Fibroblast of skin of right quadriceps (primary cell): ENCODE results near the gene BID.

Source experiments
- DNase-seq: peaks from one replicate; pipeline ENCODE4 v3.0.0-alpha.2; 2013

The BID gene

GRCh38 chr22:17782621-17783020 lies 8.4 kb upstream of the BID start:
- DNase-seq: no peak

DNA sequence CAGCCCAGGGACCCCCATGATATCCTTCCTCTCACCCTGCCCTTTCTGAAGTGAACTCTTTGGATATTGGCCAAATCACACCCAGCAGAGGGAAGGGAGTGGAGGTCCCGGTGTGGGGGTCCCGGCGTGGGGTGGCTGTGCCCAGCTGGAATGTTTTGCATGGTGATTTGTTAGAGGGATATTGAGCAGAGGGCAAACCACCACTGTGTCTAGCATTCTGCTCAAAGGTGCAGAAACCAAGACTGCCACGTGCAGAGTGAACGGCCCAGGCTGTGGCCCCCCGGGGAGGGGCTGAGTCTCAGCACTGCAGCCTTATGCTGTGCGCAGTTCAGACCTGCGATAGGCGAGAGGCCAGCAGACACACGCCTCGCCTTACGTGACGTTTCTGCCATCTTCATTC lies 7.9 kb upstream of the BID start:
- no peak for DNase-seq

DNA sequence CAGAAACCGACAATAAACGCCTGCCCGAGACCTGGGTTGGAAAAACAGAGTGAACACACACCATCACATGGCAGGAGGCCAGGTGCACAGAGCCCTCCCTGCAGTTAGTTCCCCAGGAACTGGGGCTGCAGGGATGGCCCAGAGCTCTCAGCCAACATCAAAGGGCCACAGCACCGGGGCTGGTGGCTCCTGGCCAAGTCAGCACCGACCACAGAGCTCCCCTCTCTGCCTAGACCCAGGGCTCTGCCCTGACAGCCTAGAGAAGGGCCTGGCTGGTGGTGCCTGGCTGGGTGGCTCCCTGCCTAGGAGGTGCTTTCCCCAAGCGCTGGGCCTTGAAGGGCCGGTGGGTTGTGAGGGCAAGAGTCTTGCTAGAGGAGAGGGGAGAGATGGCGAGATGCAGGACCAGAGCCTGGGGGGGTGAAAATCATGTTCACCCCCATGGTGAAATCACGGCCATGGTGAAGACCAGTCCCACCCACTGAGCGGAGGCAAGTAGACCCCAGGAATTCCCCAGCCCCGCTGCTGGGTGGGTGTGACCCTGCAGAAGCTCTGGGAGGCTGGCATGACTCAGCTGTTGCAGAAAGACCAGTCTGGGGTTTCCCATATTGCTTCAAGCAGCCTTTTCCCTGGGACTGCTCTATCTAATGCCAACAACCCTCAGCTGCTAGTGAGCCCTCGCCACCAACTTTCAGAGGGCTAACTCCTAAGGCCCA lies 7.2 kb upstream of the BID start:
- DNase-seq: peak; percentile 71

DNA sequence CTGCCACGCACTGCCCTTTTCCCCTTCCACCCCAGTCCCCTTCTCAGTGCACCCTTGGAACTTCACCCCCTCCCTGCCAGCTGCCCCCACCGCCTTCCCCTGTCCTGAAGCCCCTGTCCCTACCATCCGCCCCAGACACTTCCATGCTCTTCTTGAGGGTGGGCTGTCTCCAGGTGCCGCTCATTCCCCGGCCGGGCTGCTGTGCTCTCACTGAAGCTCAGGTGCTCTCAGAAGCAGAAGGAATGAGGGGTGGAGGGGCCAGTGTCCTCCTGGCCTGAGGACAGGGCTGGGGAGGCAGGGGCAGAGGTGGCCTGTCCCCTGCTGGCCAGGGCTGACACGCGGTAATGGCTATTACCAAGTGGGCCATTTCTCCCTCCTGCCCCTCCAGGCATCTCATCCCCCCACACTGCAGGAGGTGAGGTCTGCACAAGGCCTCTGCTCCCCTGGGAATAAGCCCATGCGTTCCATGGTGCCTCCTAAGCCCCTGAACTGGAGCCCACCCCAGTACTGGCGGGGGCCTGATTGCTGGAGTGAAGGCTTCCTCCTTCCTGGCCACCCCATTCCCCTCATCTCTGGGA lies 6.6 kb upstream of the BID start:
- no peak for DNase-seq

GRCh38 chr22:17780116-17780740 lies 6.0 kb upstream of the BID start:
- no peak for DNase-seq

DNA sequence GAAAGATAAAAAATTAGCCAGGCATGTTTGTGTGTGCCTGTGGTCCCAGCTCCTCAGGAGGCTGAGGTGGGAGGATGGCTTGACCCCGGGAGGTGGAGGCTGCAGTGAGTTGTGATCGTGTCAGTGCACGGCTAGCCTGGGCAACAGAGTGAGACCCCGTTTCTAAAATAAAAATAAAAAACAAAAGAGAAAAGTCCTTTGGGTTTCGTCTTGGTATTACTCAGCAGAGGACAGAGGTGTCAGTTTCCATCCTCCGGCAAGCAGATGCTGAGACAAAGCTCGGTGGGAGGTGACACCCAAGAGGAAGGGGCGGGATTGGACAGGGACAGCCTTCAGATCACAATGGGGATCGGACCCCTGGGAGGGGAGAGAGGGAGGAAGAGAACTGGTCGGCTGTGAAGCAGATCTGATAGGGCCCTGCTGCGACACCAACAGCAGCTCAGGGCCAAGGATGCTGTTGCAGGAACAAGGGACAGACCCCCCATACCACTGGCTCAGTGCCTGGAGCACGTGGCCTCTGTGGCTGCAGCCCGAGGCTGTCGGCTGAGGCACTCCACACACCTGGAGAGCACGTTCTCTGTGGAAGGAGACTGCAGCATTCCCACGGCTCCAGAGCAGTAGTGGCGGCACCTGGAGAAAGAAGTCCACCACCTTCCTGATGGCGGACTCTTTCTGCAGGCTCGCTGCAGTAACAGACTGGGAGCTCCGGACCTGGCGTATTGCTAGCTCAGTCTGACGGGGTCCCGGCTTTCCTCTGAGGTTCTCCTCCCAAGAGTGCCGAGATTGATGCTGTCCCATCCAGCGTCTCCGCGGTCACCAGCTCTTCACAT lies 5.2 kb upstream of the BID start:
- no peak for DNase-seq

GRCh38 chr22:17778412-17778976 lies 4.2 kb upstream of the BID start:
- no peak for DNase-seq

- DNase-seq: no peak
These were observed 3.4 kb upstream of the BID start for GRCh38 chr22:17777717-17778044.

- no peak for DNase-seq
These were observed 2.9 kb upstream of the BID start for GRCh38 chr22:17777005-17777716.

DNA sequence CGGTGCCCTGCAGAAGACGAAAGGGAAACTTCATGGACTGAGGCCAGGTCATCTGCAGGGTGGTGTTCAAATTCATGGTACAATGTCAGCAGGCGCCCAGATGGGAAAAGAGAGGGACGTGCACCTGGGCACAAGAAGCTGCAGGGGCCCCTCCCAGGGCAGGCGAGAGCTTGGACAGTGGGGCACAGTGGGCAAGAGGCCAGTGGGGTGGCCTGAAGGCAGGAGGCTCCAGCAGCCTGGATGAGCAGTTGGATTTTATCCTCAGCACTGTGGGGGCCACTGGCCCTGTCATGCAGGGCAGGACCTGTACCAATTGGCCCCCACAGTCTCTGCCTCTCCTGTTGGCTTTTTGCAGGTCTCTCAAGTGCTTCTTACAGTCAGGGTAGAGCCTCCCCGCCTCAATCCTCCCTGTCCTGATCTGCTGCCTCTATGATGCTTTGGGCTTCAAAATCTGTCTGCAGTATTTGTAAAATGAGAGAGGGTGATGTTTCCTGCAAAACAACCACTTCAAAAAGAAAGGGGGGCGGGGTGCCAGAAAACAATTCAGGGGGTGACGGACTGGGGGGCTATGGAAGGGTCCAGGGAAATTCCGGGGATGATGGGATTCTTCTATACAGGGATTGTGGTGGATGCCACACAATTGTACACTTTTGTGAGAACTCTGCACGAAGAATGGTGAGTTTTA lies 1.7 kb upstream of the BID start:
- no peak for DNase-seq

DNA sequence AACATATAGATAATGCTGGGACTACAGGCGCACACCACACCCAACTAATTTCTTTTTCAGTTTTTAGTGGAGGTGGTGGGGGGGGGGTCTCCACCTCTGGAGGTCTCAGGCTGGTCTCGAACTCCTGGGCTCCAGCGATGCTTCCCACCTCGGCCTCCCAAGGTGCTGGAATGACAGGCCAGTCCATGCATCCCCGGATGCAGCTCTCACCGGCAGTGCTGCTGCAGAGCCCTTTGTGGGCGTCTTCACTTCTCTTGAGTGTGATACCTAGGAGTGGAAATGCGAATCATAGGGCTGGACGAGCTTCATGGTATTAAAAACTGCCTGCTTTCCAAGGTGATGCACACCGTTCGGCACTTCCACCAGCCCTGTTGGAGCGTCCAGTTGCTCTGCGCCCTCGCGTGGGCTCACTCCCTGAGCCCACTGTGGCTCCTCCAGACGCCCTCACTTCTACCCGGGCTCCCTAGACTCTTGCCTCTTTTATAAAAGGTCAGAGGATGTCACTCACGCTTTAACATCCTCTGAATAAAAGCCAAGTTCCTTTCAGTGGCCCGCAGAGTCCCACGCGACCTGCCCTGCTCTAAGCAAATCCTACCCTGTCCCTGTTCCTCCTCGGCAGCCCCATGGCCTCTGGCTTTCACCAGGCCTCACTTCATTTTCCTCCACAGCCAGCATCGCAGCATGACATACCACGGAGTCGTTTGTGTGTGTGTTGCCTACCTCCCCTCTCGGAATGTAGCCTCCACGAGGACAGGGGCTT lies 837 bp upstream of the BID start:
- DNase-seq: no peak

DNA sequence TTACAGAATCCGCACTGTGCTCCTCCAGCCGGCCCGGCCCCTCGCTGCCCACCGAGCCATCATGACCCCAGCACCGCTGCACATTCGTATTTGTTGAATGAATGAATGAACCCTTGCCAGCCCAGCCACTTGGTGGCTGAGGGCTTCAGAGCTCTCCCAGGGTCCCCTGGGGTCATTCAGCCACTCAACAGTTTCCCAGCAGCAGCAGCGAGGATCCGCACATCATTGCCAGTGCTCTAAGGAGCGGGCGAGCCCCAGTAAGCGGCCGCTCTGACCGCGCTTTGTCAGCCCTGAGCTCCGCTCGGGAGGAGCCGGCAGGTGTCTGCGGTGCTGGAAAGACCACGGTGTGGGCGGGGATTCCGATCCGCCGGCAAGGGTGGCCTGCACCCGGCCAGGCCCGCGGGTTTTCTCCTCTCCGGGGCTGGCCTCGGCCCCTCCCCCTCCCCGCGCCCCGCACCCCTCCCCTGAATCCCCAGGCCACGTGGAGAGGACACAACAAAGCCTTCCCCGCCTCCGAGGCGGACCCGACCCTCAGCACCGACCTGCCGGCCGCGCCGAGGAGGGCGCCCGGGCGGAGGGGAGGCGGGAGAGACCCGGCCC lies 563 bp downstream of the BID start:
- DNase-seq: peak; percentile 18

DNA sequence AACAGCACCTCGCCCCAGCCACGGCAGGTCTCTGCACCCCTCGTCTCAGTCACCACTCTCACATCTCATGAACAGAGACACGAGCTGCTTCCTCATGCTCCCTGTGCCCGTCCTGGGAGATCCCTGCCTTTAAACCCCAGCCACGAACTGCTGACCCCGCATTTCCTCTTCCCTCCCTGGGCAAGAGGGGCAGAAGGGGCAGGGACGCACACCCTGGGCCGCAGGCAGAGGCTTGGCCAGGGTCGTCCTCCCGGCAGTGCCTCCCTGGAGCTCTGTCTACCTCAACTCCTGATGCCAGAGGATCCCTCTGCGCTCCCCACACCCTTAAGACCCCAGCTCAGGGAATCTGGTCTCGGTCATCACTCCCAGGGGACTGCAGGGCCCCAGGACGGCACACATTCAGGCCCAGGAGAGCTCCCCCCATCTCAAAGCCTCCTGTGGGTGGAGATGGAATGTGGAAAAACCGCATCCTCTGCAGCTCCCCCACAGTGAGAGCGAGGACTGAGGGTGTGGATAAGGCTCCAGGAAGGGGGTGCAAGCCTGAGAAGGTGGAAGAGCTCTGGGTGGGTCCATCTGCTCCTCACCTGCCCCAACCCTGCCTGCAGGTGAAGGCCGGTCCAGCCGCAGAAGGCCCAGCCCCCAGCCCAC lies 1.2 kb downstream of the BID start:
- DNase-seq: peak; percentile 61

DNA sequence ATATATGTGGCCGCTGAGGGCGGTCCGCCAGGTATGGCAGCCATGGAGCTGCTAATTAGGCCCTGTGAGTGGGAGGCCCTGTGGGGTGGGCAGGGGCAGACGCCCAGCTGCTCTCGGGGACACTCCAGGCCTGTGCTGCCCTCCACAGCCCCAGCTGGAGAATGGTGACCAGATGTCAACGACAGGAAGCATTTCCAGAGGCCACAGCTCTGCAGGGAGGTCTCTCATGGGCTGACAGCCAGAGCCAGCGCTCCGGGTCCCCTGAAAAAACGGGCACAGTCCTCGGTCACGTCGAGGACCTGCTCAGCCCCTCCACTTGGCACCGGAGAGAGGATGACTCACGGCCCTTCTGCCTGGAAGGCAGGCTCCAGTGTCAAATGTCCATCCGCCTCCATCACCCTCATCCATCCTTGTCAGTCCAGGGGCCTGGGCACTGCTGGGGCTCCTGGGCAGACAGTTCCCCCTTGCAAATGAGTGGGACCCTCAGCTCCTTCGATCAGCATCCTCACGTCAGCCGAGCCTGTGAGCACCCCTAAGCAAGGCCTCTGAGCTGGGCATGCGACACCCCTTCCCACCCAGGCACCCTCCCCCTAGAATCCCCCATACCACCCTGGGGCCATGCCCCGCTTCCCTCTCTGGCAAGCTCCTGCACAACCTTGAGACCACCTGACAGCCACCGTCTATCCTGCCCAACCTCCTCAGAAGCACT lies 1.9 kb downstream of the BID start:
- DNase-seq: peak; percentile 25

DNA sequence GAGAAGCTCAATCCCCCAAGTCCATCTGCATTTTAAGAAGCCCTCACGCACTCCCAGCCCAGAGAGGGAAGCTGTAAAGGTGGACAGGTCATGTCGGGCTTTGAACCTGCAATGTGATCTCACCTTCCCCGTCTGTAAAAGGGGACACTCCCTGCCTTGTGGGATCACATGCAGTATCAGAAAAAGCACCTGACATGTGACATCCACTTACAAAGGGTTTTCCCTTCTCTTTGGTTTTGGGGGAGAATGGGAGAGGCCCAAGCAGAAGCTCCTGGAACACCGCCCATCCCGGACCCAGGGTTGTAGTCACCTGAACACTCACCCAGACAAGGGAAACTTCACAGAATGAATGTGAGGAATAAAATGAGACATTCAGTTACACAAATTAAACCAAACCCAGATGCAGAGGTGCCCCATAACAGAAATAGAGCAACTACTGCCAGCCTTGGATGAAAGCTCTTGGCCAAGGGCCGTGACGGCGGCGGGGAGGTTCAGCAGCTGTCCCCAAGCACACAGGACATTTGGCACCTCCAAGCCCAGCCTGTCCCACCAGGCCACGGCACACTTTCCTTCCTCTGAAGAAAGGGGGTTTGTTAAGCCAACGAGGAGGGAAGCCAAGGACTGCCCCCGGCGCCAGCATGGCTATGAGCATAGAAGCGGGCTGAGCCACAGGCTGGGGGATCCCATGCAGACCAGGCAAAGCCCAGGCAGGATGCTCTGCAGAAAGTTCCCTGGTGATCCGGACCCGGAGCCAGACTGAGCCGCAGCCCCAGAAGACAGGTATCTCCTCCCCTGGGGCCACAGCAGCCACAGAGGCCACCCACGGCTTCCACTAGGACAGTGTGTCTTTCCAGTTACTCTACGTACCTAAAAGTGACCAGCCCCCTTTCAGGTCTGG lies 3.8 kb downstream of the BID start:
- DNase-seq: no peak

DNA sequence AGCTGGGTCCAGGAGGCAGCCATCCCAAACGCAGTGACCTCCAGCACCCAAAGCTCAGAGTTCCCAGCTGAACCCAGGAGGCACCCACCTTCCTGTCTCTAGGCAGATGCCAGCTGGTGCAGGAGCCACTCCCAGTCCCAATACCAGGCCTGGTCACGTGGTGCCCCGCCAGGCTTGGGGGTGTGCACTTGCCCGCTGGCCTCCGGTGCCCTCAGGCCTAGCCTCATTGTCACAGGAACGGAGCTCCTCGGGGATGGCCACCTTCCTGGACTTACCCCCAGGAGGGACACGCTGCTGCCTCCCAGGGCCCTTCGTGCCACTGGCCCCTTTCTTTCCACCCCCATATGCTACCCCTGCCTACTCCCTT lies 4.6 kb downstream of the BID start:
- DNase-seq: no peak

DNA sequence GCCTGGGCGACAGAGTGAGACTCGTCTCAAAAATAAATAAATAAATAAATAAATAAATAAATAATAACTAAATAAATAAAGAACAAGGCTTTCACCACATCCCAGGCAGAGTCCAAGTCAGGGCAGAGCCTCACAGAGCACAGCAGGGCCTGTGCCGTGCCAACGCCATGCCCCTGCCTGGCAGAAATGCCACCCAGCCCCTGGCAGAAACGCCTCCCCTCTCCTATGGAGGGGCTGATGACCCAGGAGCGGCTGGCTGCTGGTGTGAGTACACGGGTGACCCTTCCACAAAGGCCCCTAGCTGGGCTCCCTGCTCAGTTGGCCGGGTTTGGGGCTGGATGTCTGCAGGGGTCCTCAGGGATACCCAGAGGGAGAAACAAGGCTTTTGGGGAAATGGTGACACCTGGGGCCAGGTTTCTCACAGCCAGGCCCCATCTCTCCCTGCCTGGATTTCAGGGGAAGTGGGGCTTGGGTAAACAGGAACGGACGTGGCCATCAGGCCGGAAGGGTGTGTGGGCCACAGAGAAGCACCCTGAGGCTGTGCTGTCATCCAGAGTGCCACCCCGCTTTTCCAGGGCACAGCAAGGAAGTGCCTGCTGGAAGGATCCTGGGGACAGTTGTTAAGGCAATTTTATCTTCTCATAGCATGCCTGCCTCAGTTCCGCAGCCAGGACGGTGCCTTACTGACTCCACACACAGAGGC lies 5.1 kb downstream of the BID start:
- DNase-seq: no peak
